ENCODE results near the gene CALB2. TPM values are rescaled to one million over a fixed set of nuclear protein-coding genes. Genes with fewer than 3 reads are reported as not detected.

Gene CALB2
- total and polyA plus RNA-seq, 2 donors from 2014 or later = 1.4 TPM; not detected in 1

DNA sequence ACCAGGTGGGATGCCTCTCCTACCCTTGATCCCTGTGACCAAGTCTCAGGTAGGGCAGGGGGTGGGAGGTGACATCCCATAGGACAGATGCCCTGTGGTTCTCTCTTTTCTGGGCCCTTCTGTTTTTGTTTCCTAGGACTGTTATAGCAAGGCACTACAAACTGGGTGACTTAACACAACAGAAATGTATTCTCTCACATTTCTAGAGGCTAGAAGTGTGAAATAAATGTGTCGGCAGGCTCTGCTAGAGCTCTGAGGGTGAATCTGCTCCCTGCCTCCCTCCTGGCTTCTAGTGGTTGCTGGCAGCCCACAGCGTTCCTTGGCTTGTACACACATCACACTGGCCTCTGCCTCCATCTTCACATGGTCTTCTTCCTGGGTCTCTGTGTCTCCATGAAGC is 12.7 kb downstream of the CALB2 start:
- Histone ChIP-seq H3K36me3 (ENCODE audit: control insufficient read depth in 2 of 3, insufficient read depth in 3 of 3, low read length in 3 of 3) (no peaks in the 10 kb centered on the region), H3K4me3 (ENCODE audit: low read length in 3 of 3) (no peak overlapping the region), H3K9ac (ENCODE audit: low read length in 3 of 3) (no peak overlapping the region), H3K27ac (ENCODE audit: low read depth in 2 of 2, low read length in 2 of 2) (no peak overlapping the region), H3K9me3 (ENCODE audit: control insufficient read depth in 2 of 3, insufficient read depth in 1 of 3, low read length in 3 of 3) (no peaks in the 10 kb centered on the region), H3K4me1 (ENCODE audit: control insufficient read depth in 2 of 3, insufficient read depth in 2 of 3, low read depth in 1 of 3, low read length in 3 of 3) (no peaks in the 10 kb centered on the region), H3K27me3 (ENCODE audit: control insufficient read depth, insufficient read depth, low read length) (no peaks in the 10 kb centered on the region)
- intact Hi-C loops (cut with DNase I) = no loop called here
- DNase-seq (no peak), FAIRE-seq (no peak)
- TF ChIP-seq, protein P1, sequence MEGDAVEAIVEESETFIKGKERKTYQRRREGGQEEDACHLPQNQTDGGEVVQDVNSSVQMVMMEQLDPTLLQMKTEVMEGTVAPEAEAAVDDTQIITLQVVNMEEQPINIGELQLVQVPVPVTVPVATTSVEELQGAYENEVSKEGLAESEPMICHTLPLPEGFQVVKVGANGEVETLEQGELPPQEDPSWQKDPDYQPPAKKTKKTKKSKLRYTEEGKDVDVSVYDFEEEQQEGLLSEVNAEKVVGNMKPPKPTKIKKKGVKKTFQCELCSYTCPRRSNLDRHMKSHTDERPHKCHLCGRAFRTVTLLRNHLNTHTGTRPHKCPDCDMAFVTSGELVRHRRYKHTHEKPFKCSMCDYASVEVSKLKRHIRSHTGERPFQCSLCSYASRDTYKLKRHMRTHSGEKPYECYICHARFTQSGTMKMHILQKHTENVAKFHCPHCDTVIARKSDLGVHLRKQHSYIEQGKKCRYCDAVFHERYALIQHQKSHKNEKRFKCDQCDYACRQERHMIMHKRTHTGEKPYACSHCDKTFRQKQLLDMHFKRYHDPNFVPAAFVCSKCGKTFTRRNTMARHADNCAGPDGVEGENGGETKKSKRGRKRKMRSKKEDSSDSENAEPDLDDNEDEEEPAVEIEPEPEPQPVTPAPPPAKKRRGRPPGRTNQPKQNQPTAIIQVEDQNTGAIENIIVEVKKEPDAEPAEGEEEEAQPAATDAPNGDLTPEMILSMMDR (IDR thresholded peaks at IDR 0.05; ENCODE audit: borderline replicate concordance, extremely low read depth, insufficient read depth) = no peak

GRCh38 chr16:71373073-71373472 is 14.6 kb downstream of the CALB2 start:
- TF ChIP-seq, protein P1 (IDR thresholded peaks at IDR 0.05; ENCODE audit: borderline replicate concordance, extremely low read depth, insufficient read depth) = no peak
- Histone ChIP-seq H3K36me3 (ENCODE audit: control insufficient read depth in 2 of 3, insufficient read depth in 3 of 3, low read length in 3 of 3) (no peaks in the 10 kb centered on the region), H3K27ac (ENCODE audit: low read depth in 2 of 2, low read length in 2 of 2) (no peak overlapping the region), H3K4me1 (ENCODE audit: control insufficient read depth in 2 of 3, insufficient read depth in 2 of 3, low read depth in 1 of 3, low read length in 3 of 3) (no peaks in the 10 kb centered on the region), H3K27me3 (ENCODE audit: control insufficient read depth, insufficient read depth, low read length) (no peaks in the 10 kb centered on the region), H3K9ac (ENCODE audit: low read length in 3 of 3) (no peak overlapping the region), H3K9me3 (ENCODE audit: control insufficient read depth in 2 of 3, insufficient read depth in 1 of 3, low read length in 3 of 3) (no peaks in the 10 kb centered on the region), H3K4me3 (ENCODE audit: low read length in 3 of 3) (no peak overlapping the region)
- FAIRE-seq (no peak), DNase-seq (no peak)
- intact Hi-C loops (cut with DNase I) = no loop called here

DNA sequence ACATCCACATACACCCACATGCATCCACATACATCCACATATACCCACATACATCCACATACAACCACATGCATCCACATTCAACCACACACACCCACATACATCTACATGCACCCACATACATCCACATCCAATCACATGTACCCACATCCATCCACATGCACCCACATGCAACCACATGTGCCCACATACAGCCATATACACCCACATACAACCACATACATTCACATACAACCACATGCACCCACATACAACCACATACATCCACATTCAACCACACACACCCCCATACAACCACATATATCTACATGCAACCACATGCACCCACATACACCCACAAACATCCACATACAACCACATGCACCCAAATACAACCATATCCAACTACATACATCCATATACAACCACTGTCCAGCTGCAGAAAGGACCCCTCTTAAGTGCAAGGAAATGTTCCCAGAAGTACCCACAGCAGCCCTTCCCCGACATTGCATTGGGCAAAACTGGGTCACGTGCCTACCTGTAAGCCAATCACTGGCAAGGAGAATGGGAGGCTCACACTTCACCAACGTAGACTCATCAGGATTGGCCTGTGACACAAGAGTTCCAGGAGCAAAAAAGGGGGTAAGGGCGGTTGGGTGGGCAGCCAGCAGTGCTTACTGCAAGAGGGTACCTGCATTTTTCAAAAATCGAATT is 18.1 kb downstream of the CALB2 start:
- H3K27me3 ChIP-seq (ENCODE audit: control insufficient read depth, insufficient read depth, low read length) = no peaks in the 10 kb centered on the region
- intact Hi-C loops (cut with DNase I) = no loop called here
- FAIRE-seq = no peak
- no peak overlapping the region for H3K4me3 ChIP-seq (ENCODE audit: low read length in 3 of 3)
- no peaks in the 10 kb centered on the region for H3K36me3 ChIP-seq (ENCODE audit: control insufficient read depth in 2 of 3, insufficient read depth in 3 of 3, low read length in 3 of 3)
- H3K9ac ChIP-seq (ENCODE audit: low read length in 3 of 3) = no peak overlapping the region
- H3K27ac ChIP-seq (ENCODE audit: low read depth in 2 of 2, low read length in 2 of 2) = no peak overlapping the region
- no peaks in the 10 kb centered on the region for H3K9me3 ChIP-seq (ENCODE audit: control insufficient read depth in 2 of 3, insufficient read depth in 1 of 3, low read length in 3 of 3)
- no peak for DNase-seq
- H3K4me1 ChIP-seq (ENCODE audit: control insufficient read depth in 2 of 3, insufficient read depth in 2 of 3, low read depth in 1 of 3, low read length in 3 of 3) = no peaks in the 10 kb centered on the region
- TF ChIP-seq, protein P1 (IDR thresholded peaks at IDR 0.05; ENCODE audit: borderline replicate concordance, extremely low read depth, insufficient read depth) = no peak

- intact Hi-C loops (cut with DNase I) = no loop called here
- no peaks in the 10 kb centered on the region for H3K27me3 ChIP-seq (ENCODE audit: control insufficient read depth, insufficient read depth, low read length)
- H3K9me3 ChIP-seq (ENCODE audit: control insufficient read depth in 2 of 3, insufficient read depth in 1 of 3, low read length in 3 of 3) = no peaks in the 10 kb centered on the region
- no peak for FAIRE-seq
- TF ChIP-seq, protein P1 (IDR thresholded peaks at IDR 0.05; ENCODE audit: borderline replicate concordance, extremely low read depth, insufficient read depth) = no peak
- no peak overlapping the region for H3K4me3 ChIP-seq (ENCODE audit: low read length in 3 of 3)
- no peak overlapping the region for H3K27ac ChIP-seq (ENCODE audit: low read depth in 2 of 2, low read length in 2 of 2)
- no peak overlapping the region for H3K9ac ChIP-seq (ENCODE audit: low read length in 3 of 3)
- H3K36me3 ChIP-seq (ENCODE audit: control insufficient read depth in 2 of 3, insufficient read depth in 3 of 3, low read length in 3 of 3) = no peaks in the 10 kb centered on the region
- H3K4me1 ChIP-seq (ENCODE audit: control insufficient read depth in 2 of 3, insufficient read depth in 2 of 3, low read depth in 1 of 3, low read length in 3 of 3) = no peaks in the 10 kb centered on the region
- DNase-seq = no peak
These were observed 21.2 kb downstream of the CALB2 start for GRCh38 chr16:71379711-71380110.

Data from kidney (tissue), 14 donors.